GM12878 (cell line): ENCODE measurements around the gene TENT4B.

Source experiments
- BACH1 ChIP-seq: fragments of 450-650 bp; IDR thresholded peaks from 2 replicates; pipeline ENCODE4 v1.6.1; 2017; ENCODE audit warnings: mild to moderate bottlenecking, borderline replicate concordance
- TF ChIP-seq, protein P1 (sequence below), 3 experiments: IDR thresholded peaks in 2 of 3; conservative IDR thresholded peaks in 1 of 3; 2 replicates each; pipeline ENCODE4 v1.5.1; 2011; ENCODE audit warnings: low read depth in 3 of 3, low read length in 3 of 3, mild to moderate bottlenecking in 3 of 3, control low read depth in 2 of 3, moderate library complexity in 2 of 3, inconsistent platforms in 1 of 3, mixed read lengths in 1 of 3; ENCODE audit not compliant: control insufficient read depth in 2 of 3, insufficient read depth in 1 of 3; ENCODE audit errors: extremely low read depth in 1 of 3

- TF ChIP-seq BACH1, result no peak
- TF ChIP-seq, protein P1, sequence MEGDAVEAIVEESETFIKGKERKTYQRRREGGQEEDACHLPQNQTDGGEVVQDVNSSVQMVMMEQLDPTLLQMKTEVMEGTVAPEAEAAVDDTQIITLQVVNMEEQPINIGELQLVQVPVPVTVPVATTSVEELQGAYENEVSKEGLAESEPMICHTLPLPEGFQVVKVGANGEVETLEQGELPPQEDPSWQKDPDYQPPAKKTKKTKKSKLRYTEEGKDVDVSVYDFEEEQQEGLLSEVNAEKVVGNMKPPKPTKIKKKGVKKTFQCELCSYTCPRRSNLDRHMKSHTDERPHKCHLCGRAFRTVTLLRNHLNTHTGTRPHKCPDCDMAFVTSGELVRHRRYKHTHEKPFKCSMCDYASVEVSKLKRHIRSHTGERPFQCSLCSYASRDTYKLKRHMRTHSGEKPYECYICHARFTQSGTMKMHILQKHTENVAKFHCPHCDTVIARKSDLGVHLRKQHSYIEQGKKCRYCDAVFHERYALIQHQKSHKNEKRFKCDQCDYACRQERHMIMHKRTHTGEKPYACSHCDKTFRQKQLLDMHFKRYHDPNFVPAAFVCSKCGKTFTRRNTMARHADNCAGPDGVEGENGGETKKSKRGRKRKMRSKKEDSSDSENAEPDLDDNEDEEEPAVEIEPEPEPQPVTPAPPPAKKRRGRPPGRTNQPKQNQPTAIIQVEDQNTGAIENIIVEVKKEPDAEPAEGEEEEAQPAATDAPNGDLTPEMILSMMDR (IDR thresholded peaks at IDR 0.05 in 2 of 3, conservative IDR thresholded peaks at IDR 0.05 in 1 of 3; ENCODE audit: control insufficient read depth in 2 of 3, extremely low read depth in 1 of 3, insufficient read depth in 1 of 3, low read depth in 3 of 3, low read length in 3 of 3), result no peak
Measured at GRCh38 chr16:50267151-50267631, 114.1 kb downstream of the TENT4B start.
